HepG2 (cell line): Measurements from ENCODE around the gene KIFAP3. TPM values are rescaled to one million over a fixed set of nuclear protein-coding genes. Genes with fewer than 3 reads are reported as not detected.
"Not testable (repeated sequence)": the region's sequence is repeated elsewhere in the genome, so short reads cannot be mapped to it uniquely, and the experiment has no call there.

ENCODE experiments used
- ATAC-seq: fragments of 200-7000 bp; cut with Tn5 transposase; 3 replicates; pipeline ENCODE4 v1.9.1; 2020; ENCODE audit warnings: mild to moderate bottlenecking, moderate library complexity
- BruUV-seq: library from RNA; stranded (reverse); fragments of 400-500 nt; replicated peaks from 2 replicates; lab custom pipeline; 2021; lab: Mats Ljungman, UMichigan
- CTCF ChIA-PET: fragments of 300-600 bp; formaldehyde crosslinking; extraction: SDS; loops from one replicate; lab custom pipeline; 2021; ENCODE audit warnings: low total read pairs, inconsistent platforms, low intra/inter-chr PET ratio; lab: Yijun Ruan, JAX
- POLR2A ChIA-PET: fragments of 350-600 bp; sonication (Branson Sonifier 250); formaldehyde crosslinking; loops from one replicate; lab custom pipeline; 2020; ENCODE audit warnings: antibody characterized with exemption, inconsistent platforms; lab: Yijun Ruan, JAX
- DNase-seq: peaks from one replicate; pipeline ENCODE4 v3.0.0-alpha.2; 2015; ENCODE audit warnings: low spot score
- FAIRE-seq: peaks from 3 replicates; lab custom pipeline; 2011; peaks lifted over from hg19 to GRCh38; lab: Jason Lieb, UNC
- H2AFZ ChIP-seq: one replicate; pipeline ENCODE4 v1.6.1; 2011; ENCODE audit warnings: low read length, inconsistent platforms
- H3K27ac ChIP-seq: fragments of 300-600 bp; 3 replicates; pipeline ENCODE4 v1.8.0; 2011; ENCODE audit warnings: mixed run types, mild to moderate bottlenecking, mixed read lengths, low read length, inconsistent platforms; ENCODE audit not compliant: insufficient read depth; ENCODE audit errors: extremely low read length
- H3K27me3 ChIP-seq, 2 experiments: fragments of 200-600 bp in 1 of 2; 2 replicates in 1 of 2; 3 replicates in 1 of 2; pipeline versions ENCODE4 v1.6.0 to v1.8.0; 2011; ENCODE audit warnings: low read length in 2 of 2, mild to moderate bottlenecking in 2 of 2, moderate library complexity in 2 of 2, inconsistent platforms in 1 of 2; ENCODE audit not compliant: insufficient read depth in 2 of 2, control insufficient read depth in 1 of 2
- H3K36me3 ChIP-seq, 2 experiments: fragments of 200-600 bp in 1 of 2; replicated peaks in 1 of 2; 2 replicates in 1 of 2; 3 replicates in 1 of 2; pipeline versions ENCODE4 v1.5.1 to v1.8.0; 2011; ENCODE audit warnings: low read length in 2 of 2, inconsistent platforms in 1 of 2; ENCODE audit not compliant: insufficient read depth in 2 of 2, control insufficient read depth in 1 of 2
- H3K4me1 ChIP-seq: 2 replicates; pipeline ENCODE4 v1.5.1; 2012; ENCODE audit warnings: low read length, inconsistent platforms; ENCODE audit not compliant: insufficient read depth
- H3K4me2 ChIP-seq: 2 replicates; pipeline ENCODE4 v1.6.0; 2011; ENCODE audit warnings: low read depth, low read length, inconsistent platforms
- H3K4me3 ChIP-seq, 3 experiments: fragments of 200-600 bp in 1 of 3; sonication (generic), shearing (Covaris generic) in 1 of 3; replicated peaks in 1 of 3; 2 replicates each; pipeline ENCODE4 v1.5.1; 2011 to 2016; ENCODE audit warnings: low read length in 3 of 3, inconsistent platforms in 2 of 3, low read depth in 2 of 3, mild to moderate bottlenecking in 2 of 3, control low read depth in 1 of 3, mixed read lengths in 1 of 3; ENCODE audit not compliant: insufficient read depth in 1 of 3
- H3K79me2 ChIP-seq: one replicate; pipeline ENCODE4 v1.6.1; 2011; ENCODE audit warnings: low read length, inconsistent platforms; ENCODE audit not compliant: insufficient read depth
- H3K9ac ChIP-seq: 2 replicates; pipeline ENCODE4 v1.6.0; 2011; ENCODE audit warnings: mild to moderate bottlenecking, low read depth, low read length, inconsistent platforms; ENCODE audit not compliant: insufficient read depth
- H3K9me3 ChIP-seq: 2 replicates; pipeline ENCODE4 v1.5.1; 2012; ENCODE audit warnings: mild to moderate bottlenecking, low read length
- H4K20me1 ChIP-seq: 2 replicates; pipeline ENCODE4 v1.6.0; 2011; ENCODE audit warnings: inconsistent platforms, mild to moderate bottlenecking, low read length, moderate library complexity; ENCODE audit not compliant: insufficient read depth
- FOXA3 ChIP-seq: IDR thresholded peaks from 2 replicates; pipeline ENCODE4 v1.6.1; 2016; ENCODE audit warnings: missing genetic modification reagents, missing compliant biosample characterization
- HIVEP1 ChIP-seq: sonication (generic); formaldehyde crosslinking; IDR thresholded peaks from 2 replicates; pipeline ENCODE4 v1.4.0; 2020; ENCODE audit warnings: mild to moderate bottlenecking, missing genetic modification reagents
- WGBS: methylation state at CpG from one replicate; pipeline ENCODE4 v1.1.6; 2017; ENCODE audit warnings: low lambda C conversion rate; 5-methylcytosine and 5-hydroxymethylcytosine counted together
- in situ Hi-C: cut with HindIII; loops from 2 replicates; pipeline ENCODE4 v1.10.0; 2017; ENCODE audit warnings: low pct_unique_long_range_greater_than_20kb; ENCODE audit not compliant: extremely low pct_ligation_motif_present
- intact Hi-C: fragments of 100-400 bp; cut with micrococcal nuclease; formaldehyde crosslinking; loops from one replicate; pipeline ENCODE4 v1.10.0; 2022; ENCODE audit not compliant: unreplicated experiment
- polyA plus RNA-seq, 8 experiments: library from polyadenylated mRNA; depleted of rRNA in 3 of 8; stranded (reverse) in 7 of 8; unstranded in 1 of 8; fragments of >200 nt; fragmentation: Illumina TruSeq in 4 of 8; extraction: Trizol in 4 of 8; gene quantifications; 2 replicates each; pipeline versions ENCODE4 v1.2.1 to v1.2.3, GENCODE V29; 2011 to 2016; ENCODE audit warnings: low read depth in 4 of 8, missing spikeins in 1 of 8, mixed read lengths in 1 of 8; ENCODE audit not compliant: insufficient read depth in 1 of 8
- total RNA-seq, 5 experiments: library from RNA; depleted of rRNA; stranded (reverse); fragments of >200 nt; fragmentation: Illumina TruSeq; extraction: Trizol; gene quantifications; 2 replicates each; pipeline ENCODE4 v1.2.3, GENCODE V29; 2016; ENCODE audit warnings: low read depth in 1 of 5

The KIFAP3 gene
- total and polyA plus RNA-seq, 2 of the 13 experiments (the other 11 are each of a cell fraction or from before 2014, with no cell fraction given), result 3.4 to 10.0 TPM

DNA sequence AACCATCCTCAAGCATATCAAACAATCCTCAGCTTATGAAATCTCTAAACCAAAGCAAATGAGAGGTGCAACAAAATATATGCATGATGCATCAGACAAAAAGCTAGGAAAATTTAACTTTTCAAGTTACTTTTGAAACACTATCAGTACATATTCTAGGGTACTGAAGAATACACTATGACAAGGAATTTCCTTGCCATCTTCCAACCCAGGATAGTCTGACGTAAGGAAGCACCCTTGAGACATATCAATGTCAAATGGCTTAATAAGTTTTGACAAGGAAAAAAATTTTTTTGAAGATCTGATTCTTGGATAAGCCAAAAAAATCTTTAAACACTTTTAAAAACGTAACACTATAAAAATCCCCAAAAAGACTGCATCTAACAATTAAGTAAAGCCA lies 64.9 kb downstream of the KIFAP3 start:
- intact Hi-C loops, result no loop called here
- no peak overlapping the region for H3K4me2 ChIP-seq
- H3K4me3 ChIP-seq, result no peak overlapping the region
- no peaks in the 10 kb centered on the region for H3K36me3 ChIP-seq
- in situ Hi-C loops, result no loop called here
- H3K79me2 ChIP-seq, result no peaks in the 10 kb centered on the region
- CTCF ChIA-PET, result interaction anchor here (1.4 to 1.5 kb wide), 2 partner anchors 447 to 873 kb away, joined by 3 to 5 read pairs; no protein-coding TSS in a partner anchor
- TF ChIP-seq FOXA3 (CRISPR knock-in tag) (no peak), HIVEP1 (CRISPR knock-in tag) (no peak)
- H3K4me1 ChIP-seq, result no peaks in the 10 kb centered on the region
- H3K27me3 ChIP-seq, result no peaks in the 10 kb centered on the region
- no peak overlapping the region for H3K9ac ChIP-seq
- BruUV-seq, result no TSS peak
- H2AFZ ChIP-seq, result no peak overlapping the region
- no peak overlapping the region for H3K27ac ChIP-seq
- WGBS, result 84% methylated on average over 2 of the region's 2 CpGs
- no peak for FAIRE-seq
- no peaks in the 10 kb centered on the region for H4K20me1 ChIP-seq
- no peak for ATAC-seq
- DNase-seq, result no peak
- H3K9me3 ChIP-seq, result no peaks in the 10 kb centered on the region
- POLR2A ChIA-PET, result no interaction called here

DNA sequence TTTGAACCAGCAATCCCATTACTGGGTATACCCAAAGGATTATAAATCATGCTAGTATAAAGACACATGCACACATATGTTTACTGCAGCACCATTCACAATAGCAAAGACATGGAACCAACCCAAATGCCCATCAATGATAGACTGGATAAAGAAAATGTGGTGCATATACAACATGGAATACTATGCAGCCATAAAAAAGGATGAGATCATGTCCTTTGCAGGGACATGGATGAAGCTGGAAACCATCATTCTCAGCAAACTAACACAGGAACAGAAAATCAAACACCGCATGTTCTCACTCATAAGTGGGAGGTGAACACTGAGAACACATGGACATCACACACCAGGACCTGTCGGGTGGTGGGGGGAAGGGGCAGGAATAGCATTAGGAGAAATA lies 65.8 kb downstream of the KIFAP3 start:
- in situ Hi-C loops, intact Hi-C loops, DNase-seq, H4K20me1 ChIP-seq, H3K79me2 ChIP-seq, CTCF ChIA-PET, H3K4me3 ChIP-seq, H3K36me3 ChIP-seq, ATAC-seq, H3K27me3 ChIP-seq, POLR2A ChIA-PET, H3K4me2 ChIP-seq, H3K27ac ChIP-seq, H2AFZ ChIP-seq, H3K9me3 ChIP-seq, H3K9ac ChIP-seq, H3K4me1 ChIP-seq, FAIRE-seq, BruUV-seq: not testable (repeated sequence)
- WGBS, result 100% methylated on average over 2 of the region's 2 CpGs

DNA sequence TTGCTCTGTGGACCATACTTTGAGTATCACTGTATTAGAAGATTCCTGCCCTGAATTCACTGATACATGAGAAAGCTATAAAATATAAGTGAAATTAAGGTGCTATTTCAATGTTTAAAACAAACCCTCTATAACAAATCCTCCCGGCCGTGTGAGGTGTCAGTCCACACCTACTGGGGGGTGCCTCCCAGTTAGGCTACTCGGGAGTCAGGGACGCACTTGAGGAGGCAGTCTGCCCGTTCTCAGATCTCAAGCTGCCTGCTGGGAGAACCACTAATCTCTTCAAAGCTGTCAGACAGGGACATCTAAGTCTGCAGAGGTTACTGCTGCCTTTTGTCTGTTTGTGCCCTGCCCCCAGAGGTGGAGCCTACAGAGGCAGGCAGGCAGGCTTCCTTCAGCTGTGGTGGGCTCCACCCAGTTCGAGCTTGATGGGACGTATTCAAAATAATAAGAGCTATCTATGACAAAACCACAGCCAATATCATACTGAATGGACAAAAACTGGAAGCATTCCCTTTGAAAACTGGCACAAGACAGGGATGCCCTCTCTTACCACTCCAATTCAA lies 71.1 kb downstream of the KIFAP3 start:
- H3K4me3 ChIP-seq, H3K79me2 ChIP-seq, H3K4me1 ChIP-seq, in situ Hi-C loops, FAIRE-seq, CTCF ChIA-PET, H2AFZ ChIP-seq, H3K9me3 ChIP-seq, ATAC-seq, H3K4me2 ChIP-seq, H3K27ac ChIP-seq, POLR2A ChIA-PET, H3K9ac ChIP-seq, H4K20me1 ChIP-seq, H3K27me3 ChIP-seq, H3K36me3 ChIP-seq, DNase-seq, BruUV-seq: not testable (repeated sequence)
- intact Hi-C loops, result loop anchor here (1.0 kb wide), 1 partner anchor 65 kb away; no protein-coding TSS in a partner anchor
- WGBS, result 64% methylated on average over 4 of the region's 7 CpGs
